ENCODE data around the gene MAGI2. TPM values are rescaled to one million over a fixed set of nuclear protein-coding genes. Genes with fewer than 3 reads are reported as not detected.

The MAGI2 gene
- total RNA-seq, 1 experiment from 2014 or later: 0.07 TPM

GRCh38 chr7:79347351-79347750 is 106.1 kb downstream of the MAGI2 start:
- TF ChIP-seq, protein P1, sequence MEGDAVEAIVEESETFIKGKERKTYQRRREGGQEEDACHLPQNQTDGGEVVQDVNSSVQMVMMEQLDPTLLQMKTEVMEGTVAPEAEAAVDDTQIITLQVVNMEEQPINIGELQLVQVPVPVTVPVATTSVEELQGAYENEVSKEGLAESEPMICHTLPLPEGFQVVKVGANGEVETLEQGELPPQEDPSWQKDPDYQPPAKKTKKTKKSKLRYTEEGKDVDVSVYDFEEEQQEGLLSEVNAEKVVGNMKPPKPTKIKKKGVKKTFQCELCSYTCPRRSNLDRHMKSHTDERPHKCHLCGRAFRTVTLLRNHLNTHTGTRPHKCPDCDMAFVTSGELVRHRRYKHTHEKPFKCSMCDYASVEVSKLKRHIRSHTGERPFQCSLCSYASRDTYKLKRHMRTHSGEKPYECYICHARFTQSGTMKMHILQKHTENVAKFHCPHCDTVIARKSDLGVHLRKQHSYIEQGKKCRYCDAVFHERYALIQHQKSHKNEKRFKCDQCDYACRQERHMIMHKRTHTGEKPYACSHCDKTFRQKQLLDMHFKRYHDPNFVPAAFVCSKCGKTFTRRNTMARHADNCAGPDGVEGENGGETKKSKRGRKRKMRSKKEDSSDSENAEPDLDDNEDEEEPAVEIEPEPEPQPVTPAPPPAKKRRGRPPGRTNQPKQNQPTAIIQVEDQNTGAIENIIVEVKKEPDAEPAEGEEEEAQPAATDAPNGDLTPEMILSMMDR (IDR thresholded peaks at IDR 0.05; ENCODE audit: unreplicated experiment): no peak
- no TSS peak for BruUV-seq (replicated peaks)
- H3K36me3 Mint-ChIP-seq (ENCODE audit: insufficient read depth, unreplicated experiment): no peaks in the 10 kb centered on the region
- no peaks in the 10 kb centered on the region for H3K9me3 Mint-ChIP-seq (ENCODE audit: unreplicated experiment)
- peaks cover 70% of the 10 kb centered on the region for H3K27me3 Mint-ChIP-seq (ENCODE audit: insufficient read depth, unreplicated experiment)
- DNase-seq (ENCODE audit: unreplicated experiment): no peak
- intact Hi-C loops (cut with micrococcal nuclease): no loop called here
- CTCF ChIA-PET: no interaction called here
- no peak overlapping the region for H3K27ac Mint-ChIP-seq (ENCODE audit: low read depth, unreplicated experiment)
- H3K4me3 Mint-ChIP-seq (ENCODE audit: unreplicated experiment): no peak overlapping the region
- POLR2A ChIA-PET: no interaction called here
- no peaks in the 10 kb centered on the region for H3K4me1 Mint-ChIP-seq (ENCODE audit: insufficient read depth, unreplicated experiment)

DNA sequence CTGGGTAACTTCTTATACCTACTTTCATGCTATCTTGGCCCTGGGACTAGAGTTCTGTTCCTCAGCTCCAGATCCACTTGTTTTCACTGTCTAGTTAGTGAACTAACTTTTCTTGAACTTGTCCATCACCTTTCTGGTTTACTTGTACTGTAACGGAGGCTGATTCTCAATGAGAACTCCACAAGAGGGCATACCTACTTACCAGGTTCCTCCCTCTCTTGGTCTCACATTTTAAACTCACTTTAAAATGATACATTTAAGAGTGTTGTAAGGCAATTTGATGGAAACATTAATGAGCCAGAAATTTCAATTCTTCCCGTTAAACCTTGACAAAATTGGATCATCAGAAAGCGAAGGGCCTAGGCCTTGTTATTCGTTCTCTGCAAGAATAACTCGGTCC is 111.6 kb downstream of the MAGI2 start:
- Mint-ChIP-seq H3K4me1 (ENCODE audit: insufficient read depth, unreplicated experiment) (no peaks in the 10 kb centered on the region), H3K27ac (ENCODE audit: low read depth, unreplicated experiment) (no peak overlapping the region), H3K9me3 (ENCODE audit: unreplicated experiment) (no peaks in the 10 kb centered on the region), H3K27me3 (ENCODE audit: insufficient read depth, unreplicated experiment) (peaks cover 85% of the 10 kb centered on the region), H3K36me3 (ENCODE audit: insufficient read depth, unreplicated experiment) (no peaks in the 10 kb centered on the region), H3K4me3 (ENCODE audit: unreplicated experiment) (no peak overlapping the region)
- CTCF ChIA-PET: no interaction called here
- BruUV-seq (replicated peaks): no TSS peak
- TF ChIP-seq, protein P1 (IDR thresholded peaks at IDR 0.05; ENCODE audit: unreplicated experiment): no peak
- no peak for DNase-seq (ENCODE audit: unreplicated experiment)
- intact Hi-C loops (cut with micrococcal nuclease): no loop called here
- POLR2A ChIA-PET: no interaction called here

DNA sequence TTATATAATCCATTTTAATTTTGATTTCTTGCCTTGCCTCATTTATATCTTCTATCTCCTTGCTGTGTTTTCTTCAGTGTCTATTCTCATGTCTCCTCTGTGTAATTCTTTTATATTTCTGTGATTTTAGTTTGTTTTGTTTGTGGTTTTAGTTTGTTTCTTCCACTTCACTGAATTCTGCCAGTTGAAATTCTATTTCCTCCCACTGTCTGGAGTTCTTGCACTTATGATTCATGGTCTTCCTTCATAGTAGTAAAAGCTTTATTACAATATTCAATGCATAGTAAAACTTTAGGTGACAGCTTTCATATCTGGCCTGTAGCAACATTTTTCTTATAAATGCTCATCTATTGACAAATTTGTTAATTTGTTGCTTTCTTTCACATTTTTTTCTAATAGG is 113.3 kb downstream of the MAGI2 start:
- H3K4me1 Mint-ChIP-seq (ENCODE audit: insufficient read depth, unreplicated experiment): no peaks in the 10 kb centered on the region
- no peak overlapping the region for H3K27ac Mint-ChIP-seq (ENCODE audit: low read depth, unreplicated experiment)
- intact Hi-C loops (cut with micrococcal nuclease): no loop called here
- no peaks in the 10 kb centered on the region for H3K36me3 Mint-ChIP-seq (ENCODE audit: insufficient read depth, unreplicated experiment)
- POLR2A ChIA-PET: no interaction called here
- peaks cover 85% of the 10 kb centered on the region for H3K27me3 Mint-ChIP-seq (ENCODE audit: insufficient read depth, unreplicated experiment)
- TF ChIP-seq, protein P1 (IDR thresholded peaks at IDR 0.05; ENCODE audit: unreplicated experiment): no peak
- no peak overlapping the region for H3K4me3 Mint-ChIP-seq (ENCODE audit: unreplicated experiment)
- no TSS peak for BruUV-seq (replicated peaks)
- no peak for DNase-seq (ENCODE audit: unreplicated experiment)
- no peaks in the 10 kb centered on the region for H3K9me3 Mint-ChIP-seq (ENCODE audit: unreplicated experiment)
- CTCF ChIA-PET: interaction anchor here (0.8 kb wide), 1 partner anchor 42 kb away, joined by 4 read pairs; no protein-coding TSS in a partner anchor

- intact Hi-C loops (cut with micrococcal nuclease): no loop called here
- H3K36me3 Mint-ChIP-seq (ENCODE audit: insufficient read depth, unreplicated experiment): no peaks in the 10 kb centered on the region
- no peaks in the 10 kb centered on the region for H3K4me1 Mint-ChIP-seq (ENCODE audit: insufficient read depth, unreplicated experiment)
- no peak for DNase-seq (ENCODE audit: unreplicated experiment)
- BruUV-seq (replicated peaks): no TSS peak
- peaks cover 85% of the 10 kb centered on the region for H3K27me3 Mint-ChIP-seq (ENCODE audit: insufficient read depth, unreplicated experiment)
- ChIA-PET POLR2A (no interaction called here), CTCF (interaction anchor here (1.5 kb wide), 1 partner anchor 31 kb away, joined by 4 read pairs; no protein-coding TSS in a partner anchor)
- H3K9me3 Mint-ChIP-seq (ENCODE audit: unreplicated experiment): no peaks in the 10 kb centered on the region
- H3K4me3 Mint-ChIP-seq (ENCODE audit: unreplicated experiment): no peak overlapping the region
- H3K27ac Mint-ChIP-seq (ENCODE audit: low read depth, unreplicated experiment): no peak overlapping the region
- TF ChIP-seq, protein P1 (IDR thresholded peaks at IDR 0.05; ENCODE audit: unreplicated experiment): no peak
Observed at GRCh38 chr7:79339208-79339925, 114.1 kb downstream of the MAGI2 start.

Data from MCF 10A (cell line).